ENCODE data around the gene LAMTOR5.

- TF ChIP-seq, protein P1, sequence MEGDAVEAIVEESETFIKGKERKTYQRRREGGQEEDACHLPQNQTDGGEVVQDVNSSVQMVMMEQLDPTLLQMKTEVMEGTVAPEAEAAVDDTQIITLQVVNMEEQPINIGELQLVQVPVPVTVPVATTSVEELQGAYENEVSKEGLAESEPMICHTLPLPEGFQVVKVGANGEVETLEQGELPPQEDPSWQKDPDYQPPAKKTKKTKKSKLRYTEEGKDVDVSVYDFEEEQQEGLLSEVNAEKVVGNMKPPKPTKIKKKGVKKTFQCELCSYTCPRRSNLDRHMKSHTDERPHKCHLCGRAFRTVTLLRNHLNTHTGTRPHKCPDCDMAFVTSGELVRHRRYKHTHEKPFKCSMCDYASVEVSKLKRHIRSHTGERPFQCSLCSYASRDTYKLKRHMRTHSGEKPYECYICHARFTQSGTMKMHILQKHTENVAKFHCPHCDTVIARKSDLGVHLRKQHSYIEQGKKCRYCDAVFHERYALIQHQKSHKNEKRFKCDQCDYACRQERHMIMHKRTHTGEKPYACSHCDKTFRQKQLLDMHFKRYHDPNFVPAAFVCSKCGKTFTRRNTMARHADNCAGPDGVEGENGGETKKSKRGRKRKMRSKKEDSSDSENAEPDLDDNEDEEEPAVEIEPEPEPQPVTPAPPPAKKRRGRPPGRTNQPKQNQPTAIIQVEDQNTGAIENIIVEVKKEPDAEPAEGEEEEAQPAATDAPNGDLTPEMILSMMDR (IDR thresholded peaks at IDR 0.05), result no peak
- TF ChIP-seq POLR2AphosphoS5 (IDR thresholded peaks at IDR 0.05), result no peak
These were observed 32.0 kb downstream of the LAMTOR5 start for GRCh38 chr1:110375490-110375889.
